SJCRH30 (cell line): ENCODE results near the gene CPNE4. TPM values are rescaled to one million over a fixed set of nuclear protein-coding genes. Genes with fewer than 3 reads are reported as not detected.

Source experiments
- DNase-seq, 2 experiments: peaks; one replicate each; pipeline ENCODE4 v3.0.0-alpha.2; 2015 to 2020
- H3K27ac ChIP-seq: fragments of 250-450 bp; sonication (Bioruptor Pico); 2 replicates; pipeline ENCODE4 v1.5.1; 2020; ENCODE audit warnings: mild to moderate bottlenecking, moderate library complexity
- H3K27me3 ChIP-seq: fragments of 250-450 bp; sonication (Bioruptor Pico); 2 replicates; pipeline ENCODE4 v1.5.1; 2020; ENCODE audit warnings: mild to moderate bottlenecking, moderate library complexity
- H3K36me3 ChIP-seq: fragments of 250-450 bp; sonication (Bioruptor Pico); 2 replicates; pipeline ENCODE4 v1.5.1; 2020; ENCODE audit warnings: mild to moderate bottlenecking, moderate library complexity
- H3K4me1 ChIP-seq: fragments of 250-450 bp; sonication (Bioruptor Pico); 2 replicates; pipeline ENCODE4 v1.5.1; 2020; ENCODE audit warnings: mild to moderate bottlenecking, moderate library complexity
- H3K4me3 ChIP-seq: fragments of 250-450 bp; sonication (Bioruptor Pico); 2 replicates; pipeline ENCODE4 v1.5.1; 2020; ENCODE audit warnings: mild to moderate bottlenecking, moderate library complexity
- H3K9me3 ChIP-seq: fragments of 250-450 bp; sonication (Bioruptor Pico); replicated peaks from 2 replicates; pipeline ENCODE4 v1.5.1; 2020; ENCODE audit warnings: mild to moderate bottlenecking, moderate library complexity
- total RNA-seq: library from RNA; depleted of rRNA; stranded (reverse); fragments of >200 nt; shearing (Covaris generic); gene quantifications from 2 replicates; pipeline ENCODE4 v1.2.3, GENCODE V29; 2014

CPNE4 gene
- total RNA-seq, 1 experiment from 2014 or later, result 0.04 TPM

DNA sequence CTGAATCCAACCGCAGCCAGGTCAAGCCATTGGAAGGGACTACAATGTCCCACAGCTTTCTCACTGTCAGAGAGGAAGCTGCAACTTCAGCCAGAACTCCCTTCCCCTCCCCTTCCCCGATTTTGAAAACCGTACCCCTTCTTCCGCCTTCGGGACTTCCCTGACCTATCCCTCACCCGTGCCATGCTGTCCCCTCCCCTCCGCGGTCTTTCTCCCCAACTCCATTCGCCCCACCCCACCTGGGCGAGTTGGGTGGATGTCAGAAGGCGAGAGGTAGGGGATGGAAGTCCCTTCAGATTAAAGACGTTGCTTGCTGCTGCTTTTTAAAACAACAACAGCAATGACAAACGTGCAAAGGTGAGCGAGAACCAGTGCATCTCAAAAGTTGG is 723 bp downstream of the CPNE4 start:
- H3K4me1 ChIP-seq, result no peaks in the 10 kb centered on the region
- H3K9me3 ChIP-seq, result no peaks in the 10 kb centered on the region; the same call in 1 of the 2 replicates
- no peaks in the 10 kb centered on the region for H3K36me3 ChIP-seq
- DNase-seq, result no peak
- H3K27me3 ChIP-seq, result 0 out of 2 replicates have a peak, but pooled peaks cover 5% of the 10 kb centered on the region
- H3K4me3 ChIP-seq, result no peak overlapping the region
- no peak overlapping the region for H3K27ac ChIP-seq

DNA sequence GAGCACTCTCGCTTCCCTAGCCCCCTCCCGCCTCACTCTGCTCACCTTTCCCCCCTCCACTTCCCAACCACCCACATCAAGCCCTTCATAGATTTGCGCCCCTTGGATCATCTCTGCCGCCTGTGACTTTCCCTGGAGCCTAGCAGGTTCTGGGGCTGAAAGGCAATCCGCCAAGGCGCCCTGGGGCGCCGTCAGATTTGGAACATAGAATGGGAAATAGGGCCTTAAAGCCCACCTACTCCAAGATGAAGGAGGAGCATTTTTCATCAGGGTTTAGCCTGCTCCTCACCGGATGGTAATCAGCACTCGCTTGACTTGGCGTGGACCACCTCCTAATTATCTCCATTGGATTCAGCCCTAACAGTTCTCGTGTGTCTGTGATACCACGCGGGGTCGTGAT is 1.3 kb downstream of the CPNE4 start:
- no peaks in the 10 kb centered on the region for H3K4me1 ChIP-seq
- DNase-seq, result no peak
- H3K4me3 ChIP-seq, result no peak overlapping the region
- no peaks in the 10 kb centered on the region; the same call in 1 of the 2 replicates for H3K9me3 ChIP-seq
- no peak overlapping the region for H3K27ac ChIP-seq
- no peaks in the 10 kb centered on the region for H3K36me3 ChIP-seq
- 0 out of 2 replicates have a peak, but pooled peaks cover 5% of the 10 kb centered on the region for H3K27me3 ChIP-seq

DNA sequence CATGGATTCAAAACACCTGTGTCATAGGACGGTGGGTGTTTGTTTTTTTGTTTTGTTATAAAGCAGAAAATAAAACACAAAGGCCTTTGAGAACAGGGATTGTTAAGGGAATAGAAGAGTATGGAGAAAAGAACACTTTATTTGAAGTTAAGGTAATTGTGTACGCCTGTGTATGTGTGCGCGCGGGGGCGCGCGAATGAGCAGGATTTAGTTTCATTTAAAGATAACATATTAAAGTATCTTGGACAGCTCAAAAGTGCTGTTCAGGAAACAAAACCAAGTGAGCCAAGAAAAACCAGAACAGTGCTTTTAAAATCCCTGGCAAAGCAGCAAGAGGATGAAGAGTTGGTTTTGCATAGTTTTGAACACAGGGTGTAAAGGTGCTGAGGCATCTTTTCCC is 1.9 kb downstream of the CPNE4 start:
- Histone ChIP-seq H3K27me3 (0 out of 2 replicates have a peak, but pooled peaks cover 5% of the 10 kb centered on the region), H3K36me3 (no peaks in the 10 kb centered on the region), H3K4me1 (no peaks in the 10 kb centered on the region), H3K4me3 (no peak overlapping the region), H3K27ac (no peak overlapping the region), H3K9me3 (no peaks in the 10 kb centered on the region; the same call in 1 of the 2 replicates)
- no peak for DNase-seq

DNA sequence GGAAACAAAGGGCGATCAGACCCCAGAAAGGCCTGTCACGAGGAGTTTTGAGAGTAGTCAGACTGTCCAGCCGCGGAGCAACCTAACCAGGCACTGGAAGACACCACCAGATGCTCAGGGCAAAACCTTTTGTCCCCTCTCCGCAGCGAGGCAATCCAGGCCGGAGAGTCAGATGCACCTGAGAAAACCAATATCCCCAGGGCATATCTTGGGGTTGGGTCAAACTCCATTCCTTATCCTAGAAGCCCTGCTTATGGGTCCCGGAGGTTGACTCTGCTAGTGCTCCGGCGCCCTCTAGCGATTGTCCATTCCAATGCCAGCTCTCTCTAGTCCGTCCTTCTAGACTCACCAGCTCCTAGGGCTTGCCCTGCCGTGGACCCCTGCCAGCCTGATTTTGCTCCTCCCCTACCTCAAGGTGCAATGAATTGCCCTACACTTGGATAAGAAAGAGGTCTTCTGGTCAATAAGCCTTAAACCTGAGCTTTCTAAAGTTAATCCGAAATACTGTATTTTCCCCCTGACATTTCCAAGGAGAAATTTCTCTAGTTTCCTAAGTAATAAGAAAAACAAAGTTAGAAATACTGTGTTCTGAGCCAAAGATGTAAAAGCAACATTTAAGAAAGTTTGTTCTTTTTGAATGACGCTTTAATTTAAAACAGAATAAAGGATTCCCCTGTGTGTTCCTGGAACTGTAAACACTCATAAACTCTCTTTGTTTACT is 5.5 kb downstream of the CPNE4 start:
- Histone ChIP-seq H3K27me3 (0 out of 2 replicates have a peak, but pooled peaks cover 2% of the 10 kb centered on the region), H3K36me3 (no peaks in the 10 kb centered on the region), H3K9me3 (no peaks in the 10 kb centered on the region; the same call in 1 of the 2 replicates), H3K4me3 (no peak overlapping the region), H3K27ac (no peak overlapping the region), H3K4me1 (no peaks in the 10 kb centered on the region)
- peak; percentile 77 to 89 for DNase-seq

DNA sequence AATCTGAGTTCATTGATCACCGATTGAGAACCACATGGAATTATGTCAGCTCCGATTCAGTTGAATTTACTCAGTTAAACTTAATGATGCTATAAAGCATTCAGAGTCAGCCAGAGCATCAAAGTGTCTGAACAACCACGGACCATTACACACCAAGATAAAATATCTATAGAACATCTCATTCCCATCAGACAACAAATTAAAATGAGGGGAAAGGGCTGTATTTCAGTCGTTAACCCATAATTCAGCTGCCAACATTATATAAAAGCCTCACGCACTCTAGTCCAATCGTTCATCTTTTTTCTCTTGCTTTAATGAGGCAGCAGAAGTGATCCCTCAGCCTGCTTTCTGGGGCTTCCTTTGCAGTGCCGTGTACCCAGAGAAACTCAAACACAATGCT is 11.9 kb downstream of the CPNE4 start:
- no peak for DNase-seq
- no peaks in the 10 kb centered on the region for H3K4me1 ChIP-seq
- no peak overlapping the region for H3K4me3 ChIP-seq
- H3K9me3 ChIP-seq, result no peaks in the 10 kb centered on the region
- H3K36me3 ChIP-seq, result no peaks in the 10 kb centered on the region
- 0 out of 2 replicates have a peak, but pooled peaks cover 5% of the 10 kb centered on the region for H3K27me3 ChIP-seq
- H3K27ac ChIP-seq, result no peak overlapping the region

DNA sequence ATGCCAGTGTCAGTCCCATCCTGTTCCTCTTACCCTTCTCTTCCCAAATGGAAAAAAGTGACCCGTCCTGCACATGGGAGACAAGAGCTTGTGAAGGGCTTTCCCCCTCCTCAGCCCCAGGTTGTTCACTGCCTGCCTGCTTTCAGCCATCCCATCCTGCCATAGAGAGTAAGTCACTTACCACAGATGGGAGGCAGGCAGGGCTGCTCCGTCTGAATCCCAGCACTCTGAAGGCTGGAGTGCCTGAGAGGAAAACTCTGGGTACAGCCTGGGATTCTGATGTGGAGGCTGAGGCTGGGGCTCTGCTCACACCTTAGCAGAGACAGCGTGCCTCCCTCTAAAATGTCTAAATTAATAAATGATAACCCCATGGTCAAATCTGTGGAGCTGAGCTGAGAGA is 14.8 kb downstream of the CPNE4 start:
- H3K4me1 ChIP-seq, result no peaks in the 10 kb centered on the region
- H3K36me3 ChIP-seq, result no peaks in the 10 kb centered on the region
- H3K9me3 ChIP-seq, result no peaks in the 10 kb centered on the region
- H3K27me3 ChIP-seq, result peaks cover 5% of the 10 kb centered on the region; the same call in 1 of the 2 replicates
- no peak overlapping the region for H3K4me3 ChIP-seq
- no peak for DNase-seq
- no peak overlapping the region for H3K27ac ChIP-seq

DNA sequence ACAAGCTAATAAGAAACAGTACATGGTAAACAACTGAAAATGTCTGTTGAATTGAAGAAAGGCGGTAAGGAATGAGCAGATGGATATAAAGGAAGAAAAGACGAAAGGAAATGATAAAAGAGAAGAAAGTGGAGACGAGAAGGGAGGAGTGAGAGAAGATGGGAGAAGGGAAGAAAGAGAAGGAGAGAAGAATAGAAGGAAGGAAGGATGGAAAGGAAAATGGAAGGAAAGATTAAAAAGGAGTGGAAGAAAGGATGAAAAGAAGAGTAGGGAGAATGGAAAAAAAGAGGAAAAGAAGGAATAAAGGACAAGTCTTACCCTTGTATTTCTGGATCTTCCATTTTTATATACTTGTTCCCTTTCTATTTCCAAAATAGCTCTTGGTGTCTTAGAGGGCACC is 17.7 kb downstream of the CPNE4 start:
- no peaks in the 10 kb centered on the region for H3K4me1 ChIP-seq
- no peaks in the 10 kb centered on the region for H3K36me3 ChIP-seq
- no peaks in the 10 kb centered on the region for H3K9me3 ChIP-seq
- H3K4me3 ChIP-seq, result no peak overlapping the region
- H3K27ac ChIP-seq, result no peak overlapping the region
- DNase-seq, result no peak
- H3K27me3 ChIP-seq, result peaks cover 9% of the 10 kb centered on the region; the same call in 1 of the 2 replicates

DNA sequence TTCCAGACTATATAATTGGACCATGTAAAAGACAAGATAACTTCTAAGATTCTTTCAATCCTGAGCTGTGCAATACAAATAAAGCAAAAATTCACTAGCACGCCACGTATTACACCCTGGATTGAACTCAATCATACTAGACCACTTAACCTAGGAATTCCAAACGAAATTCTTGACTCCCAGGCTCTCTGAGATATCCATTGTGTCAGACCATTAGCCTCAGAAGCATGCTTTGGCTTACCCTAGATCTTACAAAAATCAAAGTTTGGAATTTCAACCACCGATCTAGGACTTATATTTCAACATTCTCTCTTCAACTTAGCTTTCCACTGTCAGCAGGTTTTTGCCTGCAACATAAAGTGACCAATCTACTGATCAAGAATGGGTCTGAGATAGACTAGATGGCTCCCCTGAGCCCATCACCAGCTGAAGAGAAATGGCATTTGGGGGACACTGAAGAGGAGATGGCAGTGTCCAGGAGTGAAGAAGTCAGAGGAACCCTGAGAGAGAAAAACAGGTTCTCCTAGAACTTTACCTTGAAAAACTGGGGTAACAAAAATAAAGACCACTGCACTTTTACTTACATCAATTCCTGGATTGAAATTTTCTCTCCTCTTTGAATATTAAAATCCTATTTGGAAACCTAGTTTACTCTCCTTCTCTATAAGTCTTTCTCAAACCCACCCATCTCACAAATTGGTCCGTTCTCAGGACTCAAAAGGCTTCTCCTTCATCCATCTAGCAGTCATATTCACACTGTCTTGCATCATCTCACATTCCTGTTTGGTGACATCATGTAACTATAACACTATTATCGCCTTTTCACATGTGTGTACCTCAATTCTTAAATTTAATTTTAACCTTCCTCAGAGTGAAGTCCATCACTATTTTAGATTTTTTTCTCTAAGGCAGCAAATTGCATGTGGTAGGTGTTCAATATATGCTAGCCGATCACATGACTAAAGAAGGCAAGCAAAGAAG is 18.5 kb downstream of the CPNE4 start:
- Histone ChIP-seq H3K36me3 (no peaks in the 10 kb centered on the region), H3K27ac (no peak overlapping the region), H3K9me3 (no peaks in the 10 kb centered on the region), H3K27me3 (peaks cover 9% of the 10 kb centered on the region; the same call in 1 of the 2 replicates), H3K4me1 (no peaks in the 10 kb centered on the region), H3K4me3 (no peak overlapping the region)
- DNase-seq, result no peak

DNA sequence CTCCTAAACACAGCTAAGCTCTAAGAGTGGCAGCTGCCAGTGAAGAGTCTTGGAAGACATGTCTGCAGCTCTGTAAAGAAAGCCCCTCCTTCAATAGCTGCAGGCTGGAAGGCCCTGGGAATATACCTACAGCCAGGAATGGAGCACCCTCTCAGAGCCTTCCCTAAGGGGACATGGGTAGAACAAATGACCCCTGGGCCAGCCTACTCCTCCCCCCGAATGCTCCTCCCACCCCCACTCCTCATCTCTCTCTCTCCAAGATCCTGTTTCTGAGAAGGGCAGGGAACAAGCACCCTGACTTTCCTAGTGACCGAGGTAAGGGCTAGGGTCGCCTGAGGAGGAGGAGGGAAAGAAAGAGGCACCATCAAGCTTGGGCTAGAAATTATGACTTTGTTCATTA is 20.7 kb downstream of the CPNE4 start:
- Histone ChIP-seq H3K4me1 (no peaks in the 10 kb centered on the region), H3K27me3 (peaks cover 4% of the 10 kb centered on the region; the same call in 1 of the 2 replicates), H3K36me3 (no peaks in the 10 kb centered on the region), H3K9me3 (no peaks in the 10 kb centered on the region), H3K27ac (no peak overlapping the region), H3K4me3 (no peak overlapping the region)
- DNase-seq, result no peak

DNA sequence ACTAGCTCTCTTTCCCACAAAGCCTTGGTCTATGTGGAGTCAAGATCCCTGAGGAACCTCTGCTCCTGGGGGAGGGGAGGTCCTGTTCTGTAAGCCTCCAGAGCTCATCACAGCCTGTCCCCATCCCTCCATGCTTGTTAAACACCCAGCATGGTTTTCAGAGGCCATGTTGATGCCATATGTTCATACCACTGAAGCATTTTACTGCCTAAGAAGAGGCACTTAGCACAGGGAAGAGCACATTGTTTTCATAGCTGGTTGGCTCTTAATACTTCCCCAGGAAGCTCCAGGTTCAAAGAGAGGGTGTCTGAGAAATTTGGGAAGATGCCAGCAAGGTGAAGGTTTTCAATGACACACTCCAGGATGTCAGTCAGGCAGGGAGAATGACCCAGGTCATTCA is 25.6 kb downstream of the CPNE4 start:
- no peaks in the 10 kb centered on the region for H3K9me3 ChIP-seq
- no peaks in the 10 kb centered on the region for H3K36me3 ChIP-seq
- no peak overlapping the region for H3K27ac ChIP-seq
- no peaks in the 10 kb centered on the region for H3K4me1 ChIP-seq
- DNase-seq, result no peak
- H3K4me3 ChIP-seq, result no peak overlapping the region
- no peaks in the 10 kb centered on the region for H3K27me3 ChIP-seq

DNA sequence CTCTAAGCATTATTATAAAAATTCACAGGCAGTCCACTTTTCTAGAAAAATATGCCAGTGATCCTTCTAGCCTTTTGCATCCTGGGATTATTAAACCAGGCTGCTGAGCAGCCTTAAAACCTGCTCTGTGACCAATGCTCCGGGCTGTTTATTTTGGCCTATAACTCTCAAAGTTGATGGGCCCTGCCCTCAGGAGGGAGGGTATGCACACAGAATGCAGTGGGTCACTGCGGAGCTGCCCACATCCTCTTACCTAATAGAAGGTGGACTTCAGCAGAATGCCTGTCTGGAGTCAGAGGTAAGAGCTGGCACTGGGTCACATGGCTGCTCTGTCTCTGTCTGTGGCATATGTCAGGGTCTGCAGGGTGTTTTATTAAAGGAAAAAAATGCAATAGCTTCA is 26.0 kb downstream of the CPNE4 start:
- H3K4me3 ChIP-seq, result no peak overlapping the region
- H3K27ac ChIP-seq, result no peak overlapping the region
- no peaks in the 10 kb centered on the region for H3K4me1 ChIP-seq
- no peak for DNase-seq
- H3K27me3 ChIP-seq, result no peaks in the 10 kb centered on the region
- no peaks in the 10 kb centered on the region for H3K36me3 ChIP-seq
- H3K9me3 ChIP-seq, result no peaks in the 10 kb centered on the region

DNA sequence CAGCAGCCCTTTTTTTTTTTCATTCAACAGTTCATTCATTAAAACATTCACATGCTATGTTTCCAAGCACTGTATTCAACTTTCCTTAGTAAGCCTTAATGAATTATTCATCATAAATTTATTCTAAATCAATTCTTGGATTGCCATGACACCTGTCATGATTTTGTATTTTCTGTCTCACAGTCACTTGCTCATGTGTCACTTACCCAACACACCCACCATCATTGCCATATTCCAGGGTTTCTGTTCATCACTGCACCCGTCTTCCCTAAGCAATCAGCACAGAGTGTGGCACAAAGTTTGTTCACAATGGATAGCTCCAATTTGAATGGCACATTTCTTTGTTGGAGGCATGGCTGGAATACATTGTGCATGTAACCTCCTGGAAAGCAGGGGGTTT is 27.2 kb downstream of the CPNE4 start:
- H3K4me3 ChIP-seq, result no peak overlapping the region
- H3K27ac ChIP-seq, result no peak overlapping the region
- H3K27me3 ChIP-seq, result no peaks in the 10 kb centered on the region
- H3K4me1 ChIP-seq, result no peaks in the 10 kb centered on the region
- DNase-seq, result no peak
- no peaks in the 10 kb centered on the region for H3K36me3 ChIP-seq
- H3K9me3 ChIP-seq, result no peaks in the 10 kb centered on the region

DNA sequence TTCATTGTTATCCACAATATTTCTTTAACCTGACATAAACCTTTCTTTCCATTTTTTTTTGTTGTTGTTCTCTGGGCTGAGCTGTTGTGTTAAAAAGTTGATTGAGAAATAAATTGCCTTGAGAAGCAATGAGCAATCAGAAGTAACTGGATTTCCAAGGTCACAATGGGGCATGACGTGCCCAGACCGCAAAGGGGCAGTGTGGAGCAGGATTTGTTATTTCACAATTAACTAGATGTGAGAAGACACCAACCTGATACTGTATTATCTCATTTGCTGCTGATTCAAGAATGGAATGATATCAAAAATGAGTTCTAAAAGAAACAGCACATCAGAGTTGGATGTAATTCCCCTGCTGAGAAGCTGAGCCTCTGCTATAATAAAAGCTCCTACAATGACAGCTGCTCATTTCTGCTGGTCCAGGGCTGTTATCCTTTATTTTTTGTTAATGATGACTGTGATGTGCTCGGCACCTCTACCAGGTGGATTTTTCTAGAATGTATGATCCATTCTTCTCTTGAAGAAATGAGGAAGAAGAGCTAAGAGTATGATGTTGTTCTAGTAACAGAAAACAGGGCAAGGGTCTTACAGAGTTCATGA is 28.1 kb downstream of the CPNE4 start:
- no peaks in the 10 kb centered on the region for H3K27me3 ChIP-seq
- H3K4me3 ChIP-seq, result no peak overlapping the region
- no peaks in the 10 kb centered on the region for H3K9me3 ChIP-seq
- H3K27ac ChIP-seq, result no peak overlapping the region
- DNase-seq, result peak; percentile 6 to 45
- no peaks in the 10 kb centered on the region for H3K36me3 ChIP-seq
- no peaks in the 10 kb centered on the region for H3K4me1 ChIP-seq

DNA sequence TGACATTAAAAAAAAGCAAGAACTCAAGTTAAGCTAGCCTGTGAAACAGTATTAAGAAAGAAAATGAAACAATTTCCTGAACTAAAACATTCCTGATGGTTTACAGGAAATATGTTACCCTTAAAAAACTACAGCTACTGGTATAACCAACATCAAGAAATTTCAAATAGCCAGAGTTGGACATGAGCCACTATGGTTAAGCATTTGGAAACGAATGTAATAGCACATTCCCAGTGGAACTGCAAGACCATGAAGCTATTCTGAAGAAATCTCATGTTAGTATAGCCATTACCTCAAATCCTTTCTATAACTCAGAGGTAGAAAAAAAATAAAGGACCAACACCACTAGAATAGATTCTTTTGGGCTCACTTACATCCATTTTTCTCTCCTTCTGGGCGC is 30.2 kb downstream of the CPNE4 start:
- Histone ChIP-seq H3K36me3 (no peaks in the 10 kb centered on the region), H3K9me3 (no peaks in the 10 kb centered on the region), H3K4me3 (no peak overlapping the region), H3K27me3 (no peaks in the 10 kb centered on the region), H3K27ac (no peak overlapping the region), H3K4me1 (no peaks in the 10 kb centered on the region)
- DNase-seq, result no peak

DNA sequence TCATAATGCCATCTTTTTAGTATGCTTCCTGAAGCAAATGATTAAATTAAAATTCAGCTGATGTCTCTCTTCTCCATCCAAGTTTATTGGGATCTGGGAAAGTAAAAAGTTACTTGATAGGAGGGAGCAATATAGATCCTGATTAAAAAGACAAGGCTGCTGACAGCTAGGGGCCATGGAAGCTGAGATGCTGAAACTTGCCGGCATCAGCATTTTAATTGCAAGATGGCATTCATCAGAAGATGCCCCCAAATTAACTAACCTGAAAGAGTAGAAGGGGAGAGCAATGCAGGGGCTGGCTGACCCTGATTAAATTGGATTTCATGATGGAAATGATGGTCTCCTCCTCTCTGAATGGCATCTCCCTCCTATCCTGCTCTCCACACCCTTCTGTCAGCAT is 31.1 kb downstream of the CPNE4 start:
- Histone ChIP-seq H3K27ac (no peak overlapping the region), H3K9me3 (no peaks in the 10 kb centered on the region), H3K4me1 (no peaks in the 10 kb centered on the region), H3K36me3 (no peaks in the 10 kb centered on the region), H3K27me3 (no peaks in the 10 kb centered on the region), H3K4me3 (no peak overlapping the region)
- DNase-seq, result no peak
